T-cell (primary cell): ENCODE measurements around the gene URGCP. TPM values are rescaled to one million over a fixed set of nuclear protein-coding genes. Genes with fewer than 3 reads are reported as not detected.

Experiments used
- ATAC-seq, 4 experiments: fragments of 200-7000 bp in 3 of 4; fragments of 150-1000 bp in 1 of 4; cut with Tn5 transposase; replicated peaks in 1 of 4; 1 replicate in 3 of 4; 2 replicates in 1 of 4; pipeline ENCODE4 v1.10.0; 2021; ENCODE audit warnings: moderate library complexity in 3 of 4, mild to moderate bottlenecking in 2 of 4, moderate number of reproducible peaks in 1 of 4
- CTCF ChIA-PET, 2 donors: fragments of 300-600 bp; sonication (Branson Sonifier 250); formaldehyde crosslinking; loops; one replicate each; lab custom pipeline; 2022; ENCODE audit warnings: antibody characterized with exemption in 2 of 2; lab: Charles Lee
- POLR2A ChIA-PET, 2 donors: fragments of 300-600 bp; sonication (Branson Sonifier 250); formaldehyde crosslinking; loops; one replicate each; lab custom pipeline; 2022; ENCODE audit warnings: antibody characterized with exemption in 2 of 2; lab: Charles Lee
- DNase-seq, 35 experiments: peaks; one replicate each; pipeline versions ENCODE4 v3.0.0 to v3.0.0-alpha.2; 2013 to 2023
- H3K27ac ChIP-seq: one replicate; pipeline ENCODE4 v1.5.1; 2013; ENCODE audit warnings: low read length
- H3K27me3 ChIP-seq, 2 experiments: replicated peaks in 1 of 2; 1 replicate in 1 of 2; 2 replicates in 1 of 2; pipeline versions ENCODE4 v1.6.1 to v1.7.0; 2013; ENCODE audit warnings: low read length in 1 of 2, mixed read lengths in 1 of 2; ENCODE audit not compliant: control insufficient read depth in 2 of 2, insufficient read depth in 2 of 2; ENCODE audit errors: extremely low read depth in 1 of 2
- H3K36me3 ChIP-seq, 2 donors: 1 replicate in 1 of 2; 2 replicates in 1 of 2; pipeline versions ENCODE4 v1.6.1 to v1.7.0; 2013; ENCODE audit warnings: low read length in 1 of 2; ENCODE audit not compliant: control insufficient read depth in 2 of 2, insufficient read depth in 1 of 2; ENCODE audit errors: extremely low read depth in 1 of 2
- H3K4me1 ChIP-seq, 2 experiments: 1 replicate in 1 of 2; 2 replicates in 1 of 2; pipeline versions ENCODE4 v1.6.1 to v1.7.0; 2013; ENCODE audit warnings: low read length in 2 of 2, mixed read lengths in 1 of 2; ENCODE audit not compliant: insufficient read depth in 2 of 2, control insufficient read depth in 1 of 2; ENCODE audit errors: extremely low read depth in 1 of 2
- H3K4me3 ChIP-seq, 2 donors: 1 replicate in 1 of 2; 2 replicates in 1 of 2; pipeline versions ENCODE4 v1.5.1 to v1.7.0; 2013; ENCODE audit warnings: mild to moderate bottlenecking in 2 of 2, low read length in 1 of 2, moderate library complexity in 1 of 2; ENCODE audit not compliant: control insufficient read depth in 1 of 2; ENCODE audit errors: extremely low read depth in 1 of 2
- H3K9me3 ChIP-seq: 2 replicates; pipeline ENCODE4 v1.7.0; 2013
- H3K27ac Mint-ChIP-seq, 2 donors: one replicate each; pipeline ENCODE4 v1.8.0; 2020 to 2021; ENCODE audit warnings: mild to moderate bottlenecking in 2 of 2, mixed read lengths in 2 of 2
- H3K27me3 Mint-ChIP-seq, 2 donors: one replicate each; pipeline ENCODE4 v1.8.0; 2021 to 2022; ENCODE audit warnings: mixed read lengths in 2 of 2
- H3K36me3 Mint-ChIP-seq: one replicate; pipeline ENCODE4 v1.8.0; 2021; ENCODE audit warnings: mixed read lengths
- H3K4me1 Mint-ChIP-seq, 3 donors: one replicate each; pipeline ENCODE4 v1.8.0; 2020 to 2022; ENCODE audit warnings: mixed read lengths in 3 of 3, mild to moderate bottlenecking in 1 of 3
- H3K4me3 Mint-ChIP-seq, 3 donors: one replicate each; pipeline ENCODE4 v1.8.0; 2020 to 2022; ENCODE audit warnings: mild to moderate bottlenecking in 3 of 3, mixed read lengths in 3 of 3, moderate library complexity in 3 of 3
- H3K9me3 Mint-ChIP-seq, 3 donors: one replicate each; pipeline ENCODE4 v1.8.0; 2020 to 2022; ENCODE audit warnings: mixed read lengths in 3 of 3
- WGBS: methylation state at CpG from one replicate; pipeline ENCODE4 v1.1.5; 2013; ENCODE audit warnings: missing lambda C conversion rate; ENCODE audit not compliant: insufficient coverage; 5-methylcytosine and 5-hydroxymethylcytosine counted together
- total RNA-seq, 35 experiments: library from RNA in 6 of 35; stranded (reverse) in 6 of 35; fragments of 120-200 nt in 1 of 35; gene quantifications; one replicate each; pipeline versions ENCODE4 v1.2.1 to v1.2.4 and lab custom pipeline; 2013 to 2026

URGCP gene
- total RNA-seq, 5 donors from 2014 or later (not counting 1 experiment from before 2014, with no cell fraction given): 22.3 to 35.2 (median 33.6) TPM

- H3K4me1 Mint-ChIP-seq: peaks cover 0 to 6% (median 4%) of the 10 kb centered on the region in 3 donors
- CTCF ChIA-PET: no interaction called here
- WGBS: no CpG with 5 or more reads among the region's 3 CpGs
Measured at GRCh38 chr7:43933902-43934560, 27.6 kb upstream of the URGCP start.

DNA sequence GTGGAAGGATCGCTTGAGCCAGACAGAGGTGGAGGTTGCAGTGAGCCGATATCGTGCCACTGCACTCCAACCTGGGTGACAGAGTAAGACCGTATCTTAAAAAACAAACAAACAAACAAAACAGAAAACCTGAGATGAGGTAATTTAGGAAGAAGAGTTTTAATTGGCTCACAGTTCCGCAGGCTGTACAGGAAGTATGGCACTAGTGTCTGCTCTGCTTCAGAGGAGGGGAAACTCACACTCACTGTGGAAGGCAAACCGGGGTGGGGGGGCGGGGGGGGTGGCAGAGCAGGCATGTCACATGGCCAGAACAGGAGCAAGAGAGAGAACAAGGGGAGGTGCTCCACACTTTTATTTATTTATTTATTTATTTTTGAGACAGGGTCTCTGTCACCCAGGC is 24.9 kb upstream of the URGCP start:
- peaks cover 7 to 9% of the 10 kb centered on the region in 2 experiments for H3K4me1 ChIP-seq
- Mint-ChIP-seq H3K9me3 (no peaks in the 10 kb centered on the region), H3K4me3 (no peak overlapping the region), H3K27me3 (no peaks in the 10 kb centered on the region), H3K36me3 (no peaks in the 10 kb centered on the region), H3K4me1 (peaks cover 20 to 23% (median 22%) of the 10 kb centered on the region in 3 donors), H3K27ac (peak overlapping the region; percentile 39 to 46)
- no peaks in the 10 kb centered on the region for H3K9me3 ChIP-seq
- no peak overlapping the region for H3K4me3 ChIP-seq
- no peaks in the 10 kb centered on the region for H3K36me3 ChIP-seq
- DNase-seq: peak in 4 of 35 experiments; percentile 2 to 35 (median 18)
- ChIA-PET CTCF (interaction anchor here in 1 of 2 donors (0.6 kb wide), 1 partner anchor 827 kb away, joined by 3 read pairs; no protein-coding TSS in a partner anchor), POLR2A (interaction anchor here in 1 of 2 donors (0.6 kb wide), 1 partner anchor 63 kb away, joined by 3 read pairs; no protein-coding TSS in a partner anchor)
- no peaks in the 10 kb centered on the region for H3K27me3 ChIP-seq
- peak overlapping the region; percentile 45 for H3K27ac ChIP-seq
- no peak for ATAC-seq
- WGBS: no CpG with 5 or more reads among the region's 7 CpGs

More at GRCh38 chr7:43933902-43934560, 27.6 kb upstream of the URGCP start:
- no peaks in the 10 kb centered on the region for H3K27me3 ChIP-seq
- Mint-ChIP-seq H3K36me3 (no peaks in the 10 kb centered on the region), H3K9me3 (no peaks in the 10 kb centered on the region), H3K27ac (no peak overlapping the region), H3K4me3 (no peak overlapping the region), H3K27me3 (no peaks in the 10 kb centered on the region)
- DNase-seq (no peak), ATAC-seq (no peak)
- POLR2A ChIA-PET: interaction anchor here (0.6 to 1.0 kb wide), 3 partner anchors 29 to 526 kb away, joined by 3 to 6 read pairs (median 4); no protein-coding TSS in a partner anchor
- no peaks in the 10 kb centered on the region for H3K4me1 ChIP-seq
- H3K4me3 ChIP-seq: no peak overlapping the region
- no peaks in the 10 kb centered on the region for H3K36me3 ChIP-seq
- H3K27ac ChIP-seq: no peak overlapping the region
- H3K9me3 ChIP-seq: no peaks in the 10 kb centered on the region

DNA sequence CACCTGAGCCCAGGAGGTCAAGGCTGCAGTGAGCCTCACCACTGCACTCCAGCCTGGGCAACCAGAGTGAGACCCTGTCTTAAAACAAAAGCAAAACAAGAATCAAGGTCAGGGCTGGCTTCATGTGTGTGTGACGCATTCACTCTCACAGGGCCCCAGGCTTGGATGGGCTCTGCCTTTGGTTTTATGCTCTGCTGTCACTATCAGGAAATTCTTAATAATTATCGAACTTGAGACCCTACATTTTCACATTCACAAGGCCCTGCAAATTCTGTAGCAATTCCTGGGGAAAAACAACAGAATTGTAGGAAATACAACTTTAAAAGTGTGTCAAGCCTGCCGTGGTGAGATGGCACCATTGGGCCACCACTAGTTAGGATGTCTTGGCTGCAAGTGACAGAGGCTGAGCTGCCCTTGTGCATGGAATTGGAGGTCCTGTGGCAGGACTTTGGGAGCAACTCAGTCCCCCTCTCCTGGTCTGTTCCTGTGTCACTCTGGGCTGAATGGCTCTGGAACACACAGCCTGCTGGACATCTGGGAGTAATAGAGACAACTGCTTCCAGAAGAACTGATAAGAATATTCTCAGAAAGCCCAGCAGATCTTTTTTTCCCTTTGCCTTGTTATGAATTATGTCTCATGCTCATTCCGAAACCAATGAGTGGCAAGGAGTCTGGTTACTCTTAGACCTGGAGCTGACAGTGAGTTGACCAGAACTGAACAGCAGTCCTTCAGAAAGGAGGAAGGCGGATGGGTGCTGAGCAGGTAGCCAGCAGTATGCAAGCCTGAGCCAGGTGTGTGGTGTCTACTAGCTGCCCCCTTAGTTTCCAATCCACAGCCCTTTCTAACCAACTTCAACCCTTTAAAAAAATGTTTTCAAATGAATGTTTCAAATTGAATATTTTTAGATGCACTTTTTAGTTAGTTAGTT is 23.4 kb upstream of the URGCP start:
- Histone ChIP-seq H3K4me1 (peaks cover 13 to 22% of the 10 kb centered on the region in 2 experiments), H3K36me3 (no peaks in the 10 kb centered on the region), H3K4me3 (no peak overlapping the region), H3K27ac (no peak overlapping the region), H3K9me3 (no peaks in the 10 kb centered on the region), H3K27me3 (no peaks in the 10 kb centered on the region)
- ChIA-PET POLR2A (interaction anchor here in 1 of 2 donors (0.6 kb wide), 1 partner anchor 52 kb away, joined by 4 read pairs; no protein-coding TSS in a partner anchor), CTCF (no interaction called here)
- Mint-ChIP-seq H3K4me1 (peaks cover 27 to 33% (median 29%) of the 10 kb centered on the region in 3 donors), H3K9me3 (no peaks in the 10 kb centered on the region), H3K27me3 (no peaks in the 10 kb centered on the region), H3K36me3 (no peaks in the 10 kb centered on the region), H3K4me3 (no peak overlapping the region), H3K27ac (no peak overlapping the region)
- ATAC-seq (no peak), DNase-seq (no peak)
- WGBS: 92% methylated on average over 3 of the region's 5 CpGs

GRCh38 chr7:43927810-43928209 is 21.4 kb upstream of the URGCP start:
- H3K4me3 Mint-ChIP-seq: peak overlapping the region; percentile 57 to 93 (median 86)
- H3K27ac ChIP-seq: no peak overlapping the region
- CTCF ChIA-PET: no interaction called here
- no peaks in the 10 kb centered on the region for H3K27me3 Mint-ChIP-seq
- no peaks in the 10 kb centered on the region for H3K36me3 ChIP-seq
- 96% methylated on average over 3 of the region's 4 CpGs for WGBS
- H3K27ac Mint-ChIP-seq: peak overlapping the region; percentile 78
- peaks cover 34 to 42% (median 34%) of the 10 kb centered on the region in 3 donors for H3K4me1 Mint-ChIP-seq
- H3K36me3 Mint-ChIP-seq: no peaks in the 10 kb centered on the region
- POLR2A ChIA-PET: no interaction called here
- no peak overlapping the region for H3K4me3 ChIP-seq
- no peaks in the 10 kb centered on the region for H3K27me3 ChIP-seq
- no peaks in the 10 kb centered on the region for H3K9me3 Mint-ChIP-seq
- DNase-seq (no peak), ATAC-seq (no peak)
- H3K4me1 ChIP-seq: peaks cover 13 to 28% of the 10 kb centered on the region in 2 experiments
- no peaks in the 10 kb centered on the region for H3K9me3 ChIP-seq

DNA sequence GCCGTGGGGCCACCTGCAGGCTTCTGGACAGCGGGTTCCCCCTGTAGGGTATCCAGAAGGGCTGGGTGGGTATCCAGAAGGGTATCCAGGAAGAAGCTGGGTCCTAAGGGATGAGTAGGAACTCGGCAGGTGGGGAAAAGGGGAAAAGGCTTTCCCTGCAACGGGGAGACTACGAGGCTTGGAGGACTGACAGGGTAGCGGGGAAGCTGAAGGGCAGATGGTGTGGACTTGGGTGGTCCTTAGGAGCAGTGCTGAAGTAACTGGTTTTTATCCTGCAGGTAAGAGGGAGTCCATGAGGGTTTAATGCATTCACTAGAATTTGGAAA is 20.4 kb upstream of the URGCP start:
- peak overlapping the region; percentile 86 to 93 (median 88) for H3K4me3 Mint-ChIP-seq
- CTCF ChIA-PET: interaction anchor here in 1 of 2 donors (0.6 to 1.0 kb wide), 2 partner anchors 22 to 413 kb away, joined by 3 to 5 read pairs; no protein-coding TSS in a partner anchor
- H3K27me3 Mint-ChIP-seq: no peaks in the 10 kb centered on the region

More for the DNA sequence above, 20.4 kb upstream of the URGCP start:
- Histone ChIP-seq H3K27ac (peak overlapping the region; percentile 96), H3K4me3 (peak overlapping the region; percentile 69 to 85), H3K9me3 (no peaks in the 10 kb centered on the region), H3K4me1 (peaks cover 13 to 28% of the 10 kb centered on the region in 2 experiments), H3K27me3 (no peaks in the 10 kb centered on the region), H3K36me3 (no peaks in the 10 kb centered on the region)
- DNase-seq (no peak), ATAC-seq (peak in 2 of 4 experiments; percentile 8 to 15)
- WGBS: 3% methylated on average over 4 of the region's 6 CpGs
- POLR2A ChIA-PET: interaction anchor here in 1 of 2 donors (0.5 to 0.6 kb wide), 2 partner anchors 21 to 124 kb away, joined by 3 to 5 read pairs; no protein-coding TSS in a partner anchor
- Mint-ChIP-seq H3K36me3 (no peaks in the 10 kb centered on the region), H3K9me3 (no peaks in the 10 kb centered on the region), H3K4me1 (peaks cover 33 to 47% (median 37%) of the 10 kb centered on the region in 3 donors), H3K27ac (peak overlapping the region; percentile 90 to 94)
